SK-N-SH treated with all-trans-retinoic acid at 6 μM for 48 hours (cell line): Measurements from ENCODE around the gene INCA1.

Source experiments
- ATAC-seq: fragments of 200-7000 bp; cut with Tn5 transposase; 3 replicates; pipeline ENCODE4 v1.9.1; 2020; ENCODE audit warnings: mild to moderate bottlenecking, moderate library complexity
- ARNTL ChIP-seq: fragments of 450-650 bp; formaldehyde crosslinking; IDR thresholded peaks from 2 replicates; pipeline ENCODE4 v1.5.0; 2020; ENCODE audit warnings: low read depth, mild to moderate bottlenecking, moderate library complexity, borderline replicate concordance
- BACH2 ChIP-seq: fragments of 250-450 bp; sonication (Bioruptor Pico); IDR thresholded peaks from 2 replicates; pipeline ENCODE4 v1.9.0; 2021; ENCODE audit warnings: mild to moderate bottlenecking, borderline replicate concordance
- CSDC2 ChIP-seq: fragments of 250-450 bp; sonication (Bioruptor Pico); IDR thresholded peaks from 2 replicates; pipeline ENCODE4 v1.5.0; 2020; ENCODE audit warnings: mild to moderate bottlenecking, moderate library complexity
- ESRRG ChIP-seq: fragments of 250-450 bp; sonication (Bioruptor Pico); IDR thresholded peaks from 2 replicates; pipeline ENCODE4 v1.6.1; 2021; ENCODE audit warnings: mild to moderate bottlenecking
- ISL1 ChIP-seq: fragments of 250-450 bp; sonication (Bioruptor Pico); IDR thresholded peaks from 2 replicates; pipeline ENCODE4 v2.1.2; 2022; ENCODE audit warnings: mild to moderate bottlenecking, moderate library complexity
- OSR1 ChIP-seq: fragments of 250-450 bp; sonication (Bioruptor Pico); IDR thresholded peaks from 2 replicates; pipeline ENCODE4 v1.8.0; 2022; ENCODE audit warnings: moderate library complexity, mild to moderate bottlenecking, inconsistent platforms
- PPARA ChIP-seq: fragments of 250-450 bp; sonication (Bioruptor Pico); IDR thresholded peaks from 2 replicates; pipeline ENCODE4 v1.5.0; 2020; ENCODE audit warnings: mild to moderate bottlenecking, borderline replicate concordance
- RARB ChIP-seq: fragments of 250-450 bp; sonication (Bioruptor Pico); IDR thresholded peaks from 2 replicates; pipeline ENCODE4 v1.8.0; 2021; ENCODE audit warnings: mild to moderate bottlenecking, moderate library complexity
- SNAI2 ChIP-seq: fragments of 250-450 bp; sonication (Bioruptor Pico); IDR thresholded peaks from 2 replicates; pipeline ENCODE4 v1.5.0; 2020; ENCODE audit warnings: mild to moderate bottlenecking, moderate library complexity
- TCF4 ChIP-seq: fragments of 250-450 bp; sonication (Bioruptor Pico); IDR thresholded peaks from 2 replicates; pipeline ENCODE4 v1.8.0; 2021; ENCODE audit warnings: mild to moderate bottlenecking, moderate library complexity, borderline replicate concordance
- TOX ChIP-seq: fragments of 250-450 bp; sonication (Bioruptor Pico); IDR thresholded peaks from 2 replicates; pipeline ENCODE4 v1.8.0; 2021; ENCODE audit warnings: mild to moderate bottlenecking, moderate library complexity, borderline replicate concordance
- ZC3H10 ChIP-seq: fragments of 250-450 bp; sonication (Bioruptor Pico); IDR thresholded peaks from 2 replicates; pipeline ENCODE4 v1.5.1; 2021; ENCODE audit warnings: mild to moderate bottlenecking, moderate library complexity
- ZFP3 ChIP-seq: fragments of 250-450 bp; sonication (Bioruptor Pico); IDR thresholded peaks from 2 replicates; pipeline ENCODE4 v1.5.0; 2020; ENCODE audit warnings: mild to moderate bottlenecking, moderate library complexity
- ZFP30 ChIP-seq: fragments of 450-650 bp; formaldehyde crosslinking; IDR thresholded peaks from 2 replicates; pipeline ENCODE4 v1.5.0; 2022; ENCODE audit warnings: mild to moderate bottlenecking, moderate library complexity
- ZNF70 ChIP-seq: fragments of 450-650 bp; formaldehyde crosslinking; IDR thresholded peaks from 2 replicates; pipeline ENCODE4 v1.5.0; 2020; ENCODE audit warnings: mild to moderate bottlenecking, moderate library complexity
- ZNF8 ChIP-seq: fragments of 450-650 bp; formaldehyde crosslinking; IDR thresholded peaks from 2 replicates; pipeline ENCODE4 v1.5.0; 2020; ENCODE audit warnings: mild to moderate bottlenecking, moderate library complexity
- TF ChIP-seq, protein P1 (sequence below): fragments of 250-450 bp; sonication (Bioruptor Pico); IDR thresholded peaks from 2 replicates; pipeline ENCODE4 v1.8.0; 2021; ENCODE audit warnings: low read depth, mild to moderate bottlenecking, moderate library complexity, borderline replicate concordance
- TF ChIP-seq, protein P2 (sequence below): fragments of 250-450 bp; sonication (Bioruptor Pico); IDR thresholded peaks from 2 replicates; pipeline ENCODE4 v1.5.0; 2020; ENCODE audit warnings: mild to moderate bottlenecking, moderate library complexity
- TF ChIP-seq, protein P3 (sequence below): fragments of 250-450 bp; sonication (Bioruptor Pico); IDR thresholded peaks from 2 replicates; pipeline ENCODE4 v1.5.1; 2021; ENCODE audit warnings: mild to moderate bottlenecking, moderate library complexity
- TF ChIP-seq, protein P4 (sequence below): fragments of 250-450 bp; sonication (Bioruptor Pico); IDR thresholded peaks from 2 replicates; pipeline ENCODE4 v1.5.1; 2020; ENCODE audit warnings: low read depth, mild to moderate bottlenecking, moderate library complexity

Gene INCA1

DNA sequence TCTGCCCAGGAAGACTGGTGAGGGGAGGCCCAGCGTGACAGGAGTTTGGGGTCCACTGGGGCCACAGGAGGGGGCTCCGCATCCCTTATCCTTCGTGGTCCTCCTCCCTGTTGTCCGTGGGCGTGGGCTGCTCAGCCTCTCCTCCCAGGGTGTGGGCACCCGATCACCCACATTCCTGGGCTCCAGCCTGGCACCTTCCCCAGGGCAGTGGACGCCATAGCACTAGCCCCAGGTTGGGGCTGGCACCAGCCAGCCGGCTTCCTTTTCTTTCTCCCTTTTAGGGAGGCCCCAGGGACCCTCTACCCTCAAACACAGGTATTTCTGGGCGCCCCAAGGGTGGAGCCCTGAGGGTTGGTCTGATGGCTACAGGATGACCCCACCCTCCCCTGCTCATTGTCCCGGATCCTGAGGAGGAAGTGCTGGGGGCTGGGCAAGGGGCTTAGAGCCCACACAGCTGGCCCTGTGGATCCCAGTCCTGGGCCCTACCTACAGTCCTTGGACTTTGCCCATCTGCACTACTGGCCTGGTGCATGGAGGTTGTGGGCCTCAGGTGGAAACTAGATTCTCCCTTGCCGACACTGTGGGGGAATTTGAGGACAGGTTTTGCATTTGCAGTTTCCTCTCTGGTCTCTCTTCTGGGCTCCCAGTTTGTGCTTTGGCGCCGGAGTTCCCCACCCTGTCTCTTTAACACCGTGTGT is 1.6 kb upstream of the INCA1 start:
- TF ChIP-seq BACH2 (CRISPR knock-in tag): no peak
- TF ChIP-seq TCF4 (CRISPR knock-in tag): no peak
- TF ChIP-seq ESRRG (CRISPR knock-in tag): no peak
- no peak for TF ChIP-seq ZFP30 (CRISPR knock-in tag)
- TF ChIP-seq ZFP3 (CRISPR knock-in tag): no peak
- TF ChIP-seq RARB (CRISPR knock-in tag): no peak
- TF ChIP-seq, protein P1, sequence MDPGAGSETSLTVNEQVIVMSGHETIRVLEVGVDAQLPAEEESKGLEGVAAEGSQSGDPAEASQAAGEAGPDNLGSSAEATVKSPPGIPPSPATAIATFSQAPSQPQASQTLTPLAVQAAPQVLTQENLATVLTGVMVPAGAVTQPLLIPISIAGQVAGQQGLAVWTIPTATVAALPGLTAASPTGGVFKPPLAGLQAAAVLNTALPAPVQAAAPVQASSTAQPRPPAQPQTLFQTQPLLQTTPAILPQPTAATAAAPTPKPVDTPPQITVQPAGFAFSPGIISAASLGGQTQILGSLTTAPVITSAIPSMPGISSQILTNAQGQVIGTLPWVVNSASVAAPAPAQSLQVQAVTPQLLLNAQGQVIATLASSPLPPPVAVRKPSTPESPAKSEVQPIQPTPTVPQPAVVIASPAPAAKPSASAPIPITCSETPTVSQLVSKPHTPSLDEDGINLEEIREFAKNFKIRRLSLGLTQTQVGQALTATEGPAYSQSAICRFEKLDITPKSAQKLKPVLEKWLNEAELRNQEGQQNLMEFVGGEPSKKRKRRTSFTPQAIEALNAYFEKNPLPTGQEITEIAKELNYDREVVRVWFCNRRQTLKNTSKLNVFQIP (CRISPR knock-in tag): no peak
- TF ChIP-seq, protein P2, sequence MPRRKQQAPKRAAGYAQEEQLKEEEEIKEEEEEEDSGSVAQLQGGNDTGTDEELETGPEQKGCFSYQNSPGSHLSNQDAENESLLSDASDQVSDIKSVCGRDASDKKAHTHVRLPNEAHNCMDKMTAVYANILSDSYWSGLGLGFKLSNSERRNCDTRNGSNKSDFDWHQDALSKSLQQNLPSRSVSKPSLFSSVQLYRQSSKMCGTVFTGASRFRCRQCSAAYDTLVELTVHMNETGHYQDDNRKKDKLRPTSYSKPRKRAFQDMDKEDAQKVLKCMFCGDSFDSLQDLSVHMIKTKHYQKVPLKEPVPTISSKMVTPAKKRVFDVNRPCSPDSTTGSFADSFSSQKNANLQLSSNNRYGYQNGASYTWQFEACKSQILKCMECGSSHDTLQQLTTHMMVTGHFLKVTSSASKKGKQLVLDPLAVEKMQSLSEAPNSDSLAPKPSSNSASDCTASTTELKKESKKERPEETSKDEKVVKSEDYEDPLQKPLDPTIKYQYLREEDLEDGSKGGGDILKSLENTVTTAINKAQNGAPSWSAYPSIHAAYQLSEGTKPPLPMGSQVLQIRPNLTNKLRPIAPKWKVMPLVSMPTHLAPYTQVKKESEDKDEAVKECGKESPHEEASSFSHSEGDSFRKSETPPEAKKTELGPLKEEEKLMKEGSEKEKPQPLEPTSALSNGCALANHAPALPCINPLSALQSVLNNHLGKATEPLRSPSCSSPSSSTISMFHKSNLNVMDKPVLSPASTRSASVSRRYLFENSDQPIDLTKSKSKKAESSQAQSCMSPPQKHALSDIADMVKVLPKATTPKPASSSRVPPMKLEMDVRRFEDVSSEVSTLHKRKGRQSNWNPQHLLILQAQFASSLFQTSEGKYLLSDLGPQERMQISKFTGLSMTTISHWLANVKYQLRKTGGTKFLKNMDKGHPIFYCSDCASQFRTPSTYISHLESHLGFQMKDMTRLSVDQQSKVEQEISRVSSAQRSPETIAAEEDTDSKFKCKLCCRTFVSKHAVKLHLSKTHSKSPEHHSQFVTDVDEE: no peak
- no peak for TF ChIP-seq SNAI2
- TF ChIP-seq PPARA: no peak
- no peak for TF ChIP-seq ZNF70
- no peak for TF ChIP-seq ZNF8 (CRISPR knock-in tag)
- no peak for TF ChIP-seq TOX (CRISPR knock-in tag)
- TF ChIP-seq, all 23 proteins: peak for 0
- ATAC-seq: peak; percentile 12

DNA sequence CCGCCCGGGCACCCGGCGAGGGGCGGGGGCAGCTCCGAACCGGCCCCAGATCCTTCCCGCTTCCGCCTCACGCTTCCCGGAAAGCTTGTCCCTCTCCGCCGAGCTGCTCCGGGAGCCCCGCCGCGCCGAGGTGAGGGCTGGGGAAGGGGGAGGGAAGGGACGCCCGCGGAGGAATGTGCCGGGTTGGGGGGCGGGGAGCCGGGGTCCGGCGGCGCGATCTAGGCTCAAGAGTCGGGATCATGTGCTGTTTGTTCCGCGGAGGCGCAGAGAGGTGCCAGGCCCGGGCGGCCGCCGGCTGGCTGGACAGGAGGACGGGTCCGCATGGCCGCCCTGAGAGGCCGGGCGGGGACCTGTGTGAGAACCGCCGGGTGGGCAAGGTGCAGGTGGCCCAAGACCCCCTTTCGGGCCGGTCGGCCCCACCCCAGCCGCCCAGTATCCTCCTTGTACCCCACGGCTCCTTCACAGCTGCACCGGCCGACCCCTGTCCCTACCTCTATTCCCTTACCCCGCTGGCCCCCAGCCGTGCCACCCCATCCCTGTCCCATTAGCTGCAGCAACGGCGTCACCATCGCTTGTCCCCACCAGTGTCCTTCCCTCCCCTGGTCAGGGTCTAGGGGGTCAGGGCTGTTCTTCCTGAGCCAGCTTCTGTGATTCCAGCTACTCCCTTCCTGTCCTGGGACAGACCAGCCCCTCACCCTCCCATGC is 857 bp upstream of the INCA1 start:
- ATAC-seq: peak; percentile 34
- TF ChIP-seq OSR1 (CRISPR knock-in tag) (no peak), ZNF70 (no peak), RARB (CRISPR knock-in tag) (no peak), ZFP30 (CRISPR knock-in tag) (no peak), SNAI2 (no peak), CSDC2 (no peak), ISL1 (CRISPR knock-in tag) (no peak)
- TF ChIP-seq, protein P3, sequence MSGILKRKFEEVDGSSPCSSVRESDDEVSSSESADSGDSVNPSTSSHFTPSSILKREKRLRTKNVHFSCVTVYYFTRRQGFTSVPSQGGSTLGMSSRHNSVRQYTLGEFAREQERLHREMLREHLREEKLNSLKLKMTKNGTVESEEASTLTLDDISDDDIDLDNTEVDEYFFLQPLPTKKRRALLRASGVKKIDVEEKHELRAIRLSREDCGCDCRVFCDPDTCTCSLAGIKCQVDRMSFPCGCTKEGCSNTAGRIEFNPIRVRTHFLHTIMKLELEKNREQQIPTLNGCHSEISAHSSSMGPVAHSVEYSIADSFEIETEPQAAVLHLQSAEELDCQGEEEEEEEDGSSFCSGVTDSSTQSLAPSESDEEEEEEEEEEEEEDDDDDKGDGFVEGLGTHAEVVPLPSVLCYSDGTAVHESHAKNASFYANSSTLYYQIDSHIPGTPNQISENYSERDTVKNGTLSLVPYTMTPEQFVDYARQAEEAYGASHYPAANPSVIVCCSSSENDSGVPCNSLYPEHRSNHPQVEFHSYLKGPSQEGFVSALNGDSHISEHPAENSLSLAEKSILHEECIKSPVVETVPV: no peak
- TF ChIP-seq, all 23 proteins: peak for 0

DNA sequence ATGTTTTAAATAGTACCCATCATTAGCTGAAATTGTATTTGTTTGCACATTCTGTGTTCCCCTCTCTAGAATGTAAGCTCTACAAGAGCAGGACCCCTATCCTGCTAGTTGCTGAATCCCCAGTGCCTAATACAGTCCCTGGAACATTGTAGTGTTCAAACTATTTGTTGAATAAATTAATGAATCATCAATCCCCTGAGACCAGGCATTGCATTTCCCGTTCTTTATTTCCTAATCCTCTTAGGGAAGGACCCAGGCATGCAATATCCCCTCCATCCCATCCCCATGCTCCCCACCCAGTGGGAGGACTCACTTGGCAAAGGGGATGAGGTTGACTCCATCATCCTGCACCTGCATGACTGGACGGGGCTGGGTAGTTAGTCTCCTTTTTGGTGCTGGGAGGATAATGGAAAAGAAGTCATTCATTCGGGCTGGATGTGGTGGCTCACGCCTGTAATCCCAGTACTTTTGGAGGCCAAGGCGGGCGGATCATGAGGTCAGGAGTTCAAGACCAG is 3.2 kb downstream of the INCA1 start:
- TF ChIP-seq, protein P1 (CRISPR knock-in tag): no peak
- TF ChIP-seq ARNTL (CRISPR knock-in tag) (no peak), OSR1 (CRISPR knock-in tag) (no peak), BACH2 (CRISPR knock-in tag) (no peak), ZC3H10 (CRISPR knock-in tag) (no peak)
- TF ChIP-seq, protein P4, sequence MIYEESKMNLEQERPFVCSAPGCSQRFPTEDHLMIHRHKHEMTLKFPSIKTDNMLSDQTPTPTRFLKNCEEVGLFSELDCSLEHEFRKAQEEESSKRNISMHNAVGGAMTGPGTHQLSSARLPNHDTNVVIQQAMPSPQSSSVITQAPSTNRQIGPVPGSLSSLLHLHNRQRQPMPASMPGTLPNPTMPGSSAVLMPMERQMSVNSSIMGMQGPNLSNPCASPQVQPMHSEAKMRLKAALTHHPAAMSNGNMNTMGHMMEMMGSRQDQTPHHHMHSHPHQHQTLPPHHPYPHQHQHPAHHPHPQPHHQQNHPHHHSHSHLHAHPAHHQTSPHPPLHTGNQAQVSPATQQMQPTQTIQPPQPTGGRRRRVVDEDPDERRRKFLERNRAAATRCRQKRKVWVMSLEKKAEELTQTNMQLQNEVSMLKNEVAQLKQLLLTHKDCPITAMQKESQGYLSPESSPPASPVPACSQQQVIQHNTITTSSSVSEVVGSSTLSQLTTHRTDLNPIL: no peak
- ATAC-seq: no peak
